ENCODE measurements around the gene EBF3.

EBF3 gene

DNA sequence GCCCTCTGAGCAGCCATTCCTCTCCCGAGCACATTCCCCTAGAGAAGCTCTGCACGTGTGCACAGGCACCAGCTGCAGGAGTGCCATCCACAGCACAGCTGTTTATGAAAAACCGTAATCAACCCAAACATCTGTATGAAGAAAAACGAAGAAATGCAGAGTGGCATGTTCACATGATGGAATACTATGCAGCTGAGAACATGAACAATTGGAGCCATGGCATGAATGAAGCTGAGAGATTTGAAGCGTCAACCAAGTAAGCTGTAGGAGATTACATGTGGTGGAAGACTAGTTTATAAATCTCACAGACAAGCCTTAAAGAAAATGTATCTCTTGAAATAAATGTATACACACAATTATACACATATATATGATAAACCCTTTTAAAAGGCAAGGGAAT, 176.5 kb downstream of the EBF3 start:
- DNase-seq = no peak

DNA sequence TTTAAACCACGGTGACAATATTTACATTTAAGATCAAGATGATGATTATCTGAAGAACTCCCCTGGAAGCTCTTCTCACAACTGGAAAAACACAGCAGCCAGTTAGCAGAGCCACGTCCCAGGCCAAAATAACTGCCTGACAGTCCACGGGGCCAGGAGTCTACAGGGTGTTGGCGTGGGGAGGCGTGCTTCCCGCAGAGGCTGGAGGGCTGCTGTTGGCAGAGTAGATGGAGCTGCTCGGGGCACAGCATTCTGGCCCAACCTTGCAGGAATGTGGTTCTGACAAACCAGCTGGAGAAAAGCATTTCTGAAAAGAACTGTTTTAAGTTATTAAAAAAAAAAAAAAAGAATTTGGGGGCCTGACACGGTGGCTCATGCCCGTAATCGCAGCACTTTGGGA, 177.9 kb downstream of the EBF3 start:
- no peak for DNase-seq

DNA sequence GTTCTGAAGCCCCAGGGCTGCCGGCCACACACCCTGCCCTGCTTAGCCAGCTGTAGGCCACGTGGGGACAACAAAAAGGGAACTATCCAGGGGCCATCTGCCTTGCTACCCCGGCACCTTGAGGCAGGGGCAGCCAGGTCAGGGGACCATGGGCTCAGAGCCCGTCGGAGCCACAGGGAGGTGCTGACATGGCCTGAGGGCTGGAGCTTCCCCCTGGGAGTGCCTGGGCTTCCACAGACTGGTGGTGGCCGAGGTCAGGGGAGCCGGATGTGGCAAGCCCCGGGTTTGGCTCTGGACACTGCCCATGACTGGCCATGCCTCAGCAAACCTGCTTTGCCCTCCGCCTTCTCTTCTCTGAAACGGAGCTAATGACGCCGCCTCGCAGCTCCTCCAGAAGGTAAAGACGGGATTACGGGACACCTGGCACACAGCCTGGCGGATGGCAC, 178.5 kb downstream of the EBF3 start:
- DNase-seq = no peak

All from CD4-positive, alpha-beta T cell treated with Interleukin-1 beta for 1 hour (primary cell).